ENCODE results near the gene NINJ1.
A peak's percentile ranks its signal among the peaks of the same experiment; 100 is the strongest.

Gene NINJ1

GRCh38 chr9:93093877-93094657 lies 40.0 kb downstream of the NINJ1 start:
- no peak for TF ChIP-seq CTCF (IDR thresholded peaks at IDR 0.05; ENCODE audit: extremely low read depth, insufficient read depth, missing control alignments)
- peak; percentile 43 for DNase-seq (ENCODE audit: low spot score)
- in situ Hi-C loops (cut with MboI; ENCODE audit: low pct_unique_long_range_greater_than_20kb, low sequenced_read_pairs, unreplicated experiment): no loop called here

- no peak for DNase-seq (ENCODE audit: low spot score)
- TF ChIP-seq CTCF (IDR thresholded peaks at IDR 0.05; ENCODE audit: extremely low read depth, insufficient read depth, missing control alignments): no peak
- in situ Hi-C loops (cut with MboI; ENCODE audit: low pct_unique_long_range_greater_than_20kb, low sequenced_read_pairs, unreplicated experiment): no loop called here
Measured at GRCh38 chr9:93093127-93093876, 40.7 kb downstream of the NINJ1 start.

- no peak for DNase-seq (ENCODE audit: low spot score)
- no peak for TF ChIP-seq CTCF (IDR thresholded peaks at IDR 0.05; ENCODE audit: extremely low read depth, insufficient read depth, missing control alignments)
- in situ Hi-C loops (cut with MboI; ENCODE audit: low pct_unique_long_range_greater_than_20kb, low sequenced_read_pairs, unreplicated experiment): no loop called here
Measured at GRCh38 chr9:93092251-93092991, 41.6 kb downstream of the NINJ1 start.

GRCh38 chr9:93091453-93092081 lies 42.5 kb downstream of the NINJ1 start:
- no peak for DNase-seq (ENCODE audit: low spot score)
- in situ Hi-C loops (cut with MboI; ENCODE audit: low pct_unique_long_range_greater_than_20kb, low sequenced_read_pairs, unreplicated experiment): no loop called here
- no peak for TF ChIP-seq CTCF (IDR thresholded peaks at IDR 0.05; ENCODE audit: extremely low read depth, insufficient read depth, missing control alignments)

- in situ Hi-C loops (cut with MboI; ENCODE audit: low pct_unique_long_range_greater_than_20kb, low sequenced_read_pairs, unreplicated experiment): no loop called here
- TF ChIP-seq CTCF (IDR thresholded peaks at IDR 0.05; ENCODE audit: extremely low read depth, insufficient read depth, missing control alignments): no peak
- DNase-seq (ENCODE audit: low spot score): no peak
Measured at GRCh38 chr9:93091056-93091452, 43.0 kb downstream of the NINJ1 start.

GRCh38 chr9:93090091-93090655 lies 43.9 kb downstream of the NINJ1 start:
- in situ Hi-C loops (cut with MboI; ENCODE audit: low pct_unique_long_range_greater_than_20kb, low sequenced_read_pairs, unreplicated experiment): no loop called here
- TF ChIP-seq CTCF (IDR thresholded peaks at IDR 0.05; ENCODE audit: extremely low read depth, insufficient read depth, missing control alignments): no peak
- no peak for DNase-seq (ENCODE audit: low spot score)
